ENCODE data around the gene ARHGAP19.
"Not testable (repeated sequence)": the region's sequence is repeated elsewhere in the genome, so short reads cannot be mapped to it uniquely, and the experiment has no call there.

Gene ARHGAP19

DNA sequence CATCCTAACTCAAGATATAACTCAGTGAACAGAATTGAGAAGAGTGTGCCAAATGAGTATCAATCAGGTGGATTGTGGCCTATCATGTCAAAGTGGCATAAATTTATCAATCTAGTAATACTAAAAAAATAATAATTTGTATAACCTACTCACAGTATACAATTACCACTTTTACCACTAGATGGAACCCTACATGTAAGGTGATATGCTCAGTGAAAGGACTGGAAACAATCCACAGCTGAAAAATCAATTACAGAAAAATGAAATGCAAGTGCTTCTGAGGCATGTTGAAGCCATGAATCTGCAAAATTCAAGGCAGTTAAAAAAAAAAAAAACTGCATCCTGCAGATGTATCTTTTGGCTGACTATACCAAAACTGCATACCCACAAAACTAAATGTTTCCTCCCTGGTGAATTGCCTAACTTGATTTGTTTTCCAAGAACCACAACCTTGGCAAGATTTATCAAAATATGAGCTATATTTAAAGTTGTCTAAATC is 13.9 kb downstream of the ARHGAP19 start:
- peak; percentile 13 for TF ChIP-seq CTCF (IDR thresholded peaks at IDR 0.05; ENCODE audit: extremely low read depth, missing control alignments)
- DNase-seq (ENCODE audit: low spot score), result peak; percentile 46

DNA sequence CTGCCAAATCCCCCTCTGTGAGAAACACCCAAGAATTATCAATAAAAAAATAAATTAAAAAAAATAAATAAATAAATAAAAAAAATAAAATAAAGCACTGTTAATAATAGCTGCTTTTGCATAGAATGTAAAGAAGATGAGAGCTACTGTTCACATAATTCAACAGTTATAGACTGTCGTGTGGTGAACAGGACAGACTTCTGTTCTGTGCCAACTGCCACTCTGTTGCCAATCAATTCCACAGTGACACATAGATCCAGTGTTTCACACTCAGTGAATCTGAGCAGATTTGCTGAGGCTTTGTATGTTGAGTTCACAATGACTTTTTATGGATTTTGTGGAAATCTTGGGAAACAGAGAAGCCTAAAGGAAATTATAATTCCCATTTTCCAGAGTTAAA is 14.9 kb downstream of the ARHGAP19 start:
- TF ChIP-seq CTCF (IDR thresholded peaks at IDR 0.05; ENCODE audit: extremely low read depth, missing control alignments), result no peak
- no peak for DNase-seq (ENCODE audit: low spot score)

GRCh38 chr10:97274828-97275227 is 17.6 kb downstream of the ARHGAP19 start:
- DNase-seq (ENCODE audit: low spot score), result no peak
- TF ChIP-seq CTCF (IDR thresholded peaks at IDR 0.05; ENCODE audit: extremely low read depth, missing control alignments), result no peak

GRCh38 chr10:97273700-97274099 is 18.7 kb downstream of the ARHGAP19 start:
- DNase-seq (ENCODE audit: low spot score), result no peak
- no peak for TF ChIP-seq CTCF (IDR thresholded peaks at IDR 0.05; ENCODE audit: extremely low read depth, missing control alignments)

DNA sequence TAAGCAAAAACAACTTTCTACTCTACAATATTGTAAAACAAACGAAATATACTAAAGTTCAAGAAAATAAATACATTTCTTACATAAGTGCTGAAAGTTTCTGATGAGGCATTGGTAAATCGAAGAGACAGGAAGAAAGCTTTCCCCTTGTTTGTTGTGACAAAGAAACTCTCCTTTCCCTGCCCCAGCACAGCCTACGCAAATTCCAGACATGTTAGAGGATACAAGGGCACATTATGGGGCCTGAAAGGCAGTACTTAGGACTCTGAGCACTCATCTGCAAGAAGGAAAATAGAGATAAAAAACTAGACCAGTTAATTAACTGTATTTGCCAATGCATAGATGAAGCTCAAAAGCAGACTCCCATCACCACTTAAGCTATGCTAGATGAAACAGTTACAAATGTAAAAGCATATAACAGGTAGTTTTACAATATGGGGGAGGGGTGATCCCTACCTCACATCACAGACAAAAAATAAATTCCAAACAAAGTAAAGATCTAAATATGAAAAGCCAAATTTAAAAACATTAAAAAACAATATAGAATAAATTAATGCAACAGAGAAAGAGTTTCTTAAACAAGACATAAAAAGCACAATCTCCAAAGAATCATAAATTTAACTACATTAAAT is 21.8 kb downstream of the ARHGAP19 start:
- no peak for TF ChIP-seq CTCF (IDR thresholded peaks at IDR 0.05; ENCODE audit: extremely low read depth, missing control alignments)
- no peak for DNase-seq (ENCODE audit: low spot score)

GRCh38 chr10:97267671-97268070 is 24.8 kb downstream of the ARHGAP19 start:
- TF ChIP-seq CTCF (IDR thresholded peaks at IDR 0.05; ENCODE audit: extremely low read depth, missing control alignments), result no peak
- DNase-seq (ENCODE audit: low spot score), result no peak

GRCh38 chr10:97265095-97265494 is 27.3 kb downstream of the ARHGAP19 start:
- DNase-seq (ENCODE audit: low spot score), result not testable (repeated sequence)

DNA sequence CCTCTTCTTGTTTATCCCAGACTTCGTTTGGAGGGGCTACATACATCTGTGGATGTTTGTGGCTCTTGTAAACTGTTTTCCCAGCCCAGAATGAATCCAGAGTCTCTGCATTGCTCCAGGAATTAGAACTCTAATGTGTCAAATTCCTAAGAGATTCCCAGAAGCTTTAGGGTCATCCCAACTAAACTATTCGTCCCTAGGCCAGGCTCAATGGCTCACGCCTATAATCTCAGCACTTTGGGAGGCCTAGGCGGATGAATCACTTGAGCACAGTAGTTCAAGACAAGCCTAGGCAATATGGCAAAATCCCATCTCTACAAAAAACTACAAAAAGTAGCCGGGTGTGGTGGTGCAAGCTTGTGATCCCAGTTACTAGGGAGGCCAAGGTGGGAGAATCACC is 28.5 kb downstream of the ARHGAP19 start:
- DNase-seq (ENCODE audit: low spot score), result no peak
- TF ChIP-seq CTCF (IDR thresholded peaks at IDR 0.05; ENCODE audit: extremely low read depth, missing control alignments), result no peak
